GM12878 (cell line): ENCODE results near the gene ARHGEF10L. TPM values are rescaled to one million over a fixed set of nuclear protein-coding genes. Genes with fewer than 3 reads are reported as not detected.

ENCODE experiments used
- ATAC-seq: fragments of 200-7000 bp; cut with Tn5 transposase; 3 replicates; pipeline ENCODE4 v1.9.1; 2020; ENCODE audit warnings: mild to moderate bottlenecking, moderate library complexity
- BruUV-seq: library from RNA; stranded (reverse); fragments of 400-500 nt; replicated peaks from 2 replicates; lab custom pipeline; 2021; lab: Mats Ljungman, UMichigan
- CTCF ChIA-PET: fragments of 300-600 bp; sonication (Branson Sonifier 250); formaldehyde crosslinking; extraction: SDS; loops from one replicate; lab custom pipeline; 2021; ENCODE audit warnings: inconsistent platforms; lab: Yijun Ruan, JAX
- POLR2A ChIA-PET: fragments of 350-600 bp; formaldehyde crosslinking; extraction: SDS; loops from one replicate; lab custom pipeline; 2021; ENCODE audit warnings: inconsistent platforms; lab: Charles Lee
- RAD21 ChIA-PET: fragments of 300-600 bp; sonication (Branson Sonifier 250); formaldehyde crosslinking; loops from one replicate; lab custom pipeline; 2023; ENCODE audit warnings: antibody characterized with exemption; ENCODE audit not compliant: unreplicated experiment; lab: Charles Lee
- SMC1A ChIA-PET: fragments of 300-600 bp; sonication (Branson Sonifier 250); formaldehyde crosslinking; loops from one replicate; lab custom pipeline; 2023; ENCODE audit not compliant: unreplicated experiment, uncharacterized antibody; lab: Charles Lee
- DNase-seq: peaks from one replicate; pipeline ENCODE4 v3.0.0-alpha.2; 2011; ENCODE audit warnings: low read depth, low spot score
- FAIRE-seq: peaks from 3 replicates; lab custom pipeline; 2011; peaks lifted over from hg19 to GRCh38; lab: Jason Lieb, UNC
- H2AFZ ChIP-seq: 2 replicates; pipeline ENCODE4 v1.6.0; 2011; ENCODE audit warnings: low read depth, low read length, control low read depth; ENCODE audit not compliant: control insufficient read depth
- H3K27ac ChIP-seq: 2 replicates; pipeline ENCODE4 v1.5.1; 2011; ENCODE audit warnings: control low read depth; ENCODE audit not compliant: control insufficient read depth, insufficient read depth
- H3K27me3 ChIP-seq, 2 experiments: replicated peaks in 1 of 2; 2 replicates each; pipeline versions ENCODE4 v1.6.0 to v1.6.1; 2011; ENCODE audit warnings: low read length in 1 of 2; ENCODE audit not compliant: control insufficient read depth in 2 of 2, insufficient read depth in 2 of 2
- H3K36me3 ChIP-seq, 2 experiments: 2 replicates each; pipeline ENCODE4 v1.5.1; 2011; ENCODE audit warnings: low read length in 1 of 2; ENCODE audit not compliant: control insufficient read depth in 2 of 2, insufficient read depth in 2 of 2
- H3K4me1 ChIP-seq: 2 replicates; pipeline ENCODE4 v1.6.1; 2011; ENCODE audit warnings: mild to moderate bottlenecking, low read length, moderate library complexity, mixed read lengths; ENCODE audit not compliant: control insufficient read depth, insufficient read depth
- H3K4me2 ChIP-seq: 2 replicates; pipeline ENCODE4 v1.6.0; 2011; ENCODE audit warnings: control low read depth; ENCODE audit not compliant: control insufficient read depth, insufficient read depth
- H3K4me3 ChIP-seq: fragments of 200-600 bp; sonication (generic); 2 replicates; pipeline ENCODE4 v1.5.1; 2016
- H3K79me2 ChIP-seq: 2 replicates; pipeline ENCODE4 v1.6.0; 2011; ENCODE audit warnings: low read length; ENCODE audit not compliant: control insufficient read depth, insufficient read depth
- H3K9ac ChIP-seq: 2 replicates; pipeline ENCODE4 v1.8.0; 2011; ENCODE audit warnings: low read length, control low read depth, mixed read lengths; ENCODE audit not compliant: control insufficient read depth, insufficient read depth
- H3K9me3 ChIP-seq: replicated peaks from 3 replicates; pipeline ENCODE4 v1.5.1; 2011; ENCODE audit warnings: mild to moderate bottlenecking, low read length; ENCODE audit not compliant: control insufficient read depth, insufficient read depth
- H4K20me1 ChIP-seq: 2 replicates; pipeline ENCODE4 v1.6.0; 2011; ENCODE audit not compliant: control insufficient read depth, insufficient read depth
- BHLHE40 ChIP-seq, 2 experiments: fragments of 450-650 bp in 1 of 2; IDR thresholded peaks; 2 replicates each; pipeline ENCODE4 v1.6.1; 2011 to 2017; ENCODE audit warnings: low read depth in 2 of 2, borderline replicate concordance in 1 of 2, improper control_type of control experiment in 1 of 2, low read length in 1 of 2, mild to moderate bottlenecking in 1 of 2
- CHD2 ChIP-seq: IDR thresholded peaks from 2 replicates; pipeline ENCODE4 v1.6.1; 2011; ENCODE audit warnings: low read depth, low read length, improper control_type of control experiment, borderline replicate concordance
- HCFC1 ChIP-seq: fragments of 150-350 bp; IDR thresholded peaks from 2 replicates; pipeline ENCODE4 v1.6.1; 2014; ENCODE audit warnings: low read length
- KAT2A ChIP-seq: conservative IDR thresholded peaks from 2 replicates; pipeline ENCODE4 v1.6.1; 2011; ENCODE audit warnings: low read depth, low read length; ENCODE audit not compliant: control insufficient read depth
- KDM1A ChIP-seq: fragments of 200-600 bp; sonication (generic); IDR thresholded peaks from 2 replicates; pipeline ENCODE4 v1.6.1; 2016; ENCODE audit warnings: borderline replicate concordance
- MTA2 ChIP-seq: fragments of 450-650 bp; IDR thresholded peaks from 2 replicates; pipeline ENCODE4 v1.6.1; 2016; ENCODE audit warnings: low read depth, mild to moderate bottlenecking, moderate library complexity
- PAX8 ChIP-seq: fragments of 450-650 bp; IDR thresholded peaks from 2 replicates; pipeline ENCODE4 v1.6.1; 2017; ENCODE audit warnings: mild to moderate bottlenecking, moderate library complexity
- RAD51 ChIP-seq: fragments of 450-650 bp; IDR thresholded peaks from 2 replicates; pipeline ENCODE4 v1.6.1; 2016; ENCODE audit warnings: moderate library complexity, mild to moderate bottlenecking, inconsistent platforms
- SMAD1 ChIP-seq: fragments of 450-650 bp; IDR thresholded peaks from 2 replicates; pipeline ENCODE4 v1.6.1; 2018; ENCODE audit warnings: mild to moderate bottlenecking, low read depth; ENCODE audit not compliant: partially characterized antibody
- SUZ12 ChIP-seq: fragments of 200-600 bp; sonication (generic); IDR thresholded peaks from one replicate; pipeline ENCODE4 v1.6.1; 2018; ENCODE audit warnings: antibody characterized with exemption, mild to moderate bottlenecking; ENCODE audit not compliant: unreplicated experiment
- TBL1XR1 ChIP-seq: IDR thresholded peaks from 2 replicates; pipeline ENCODE4 v1.6.1; 2012; ENCODE audit warnings: low read depth, low read length, improper control_type of control experiment
- TCF7 ChIP-seq: IDR thresholded peaks from 2 replicates; pipeline ENCODE4 v1.6.1; 2014; ENCODE audit warnings: antibody characterized with exemption, borderline replicate concordance
- WGBS: methylation state at CpG from one replicate; pipeline ENCODE4 v1.1.6; 2016; ENCODE audit warnings: low lambda C conversion rate; ENCODE audit not compliant: insufficient replicate concordance, insufficient coverage; ENCODE audit errors: missing lambda C conversion rate; 5-methylcytosine and 5-hydroxymethylcytosine counted together
- in situ Hi-C: fragments of 300-500 bp; cut with MboI; formaldehyde crosslinking; loops from 9 replicates; pipeline ENCODE4 v1.14.3; 2018; ENCODE audit warnings: mixed read lengths
- intact Hi-C: fragments of 100-400 bp; cut with micrococcal nuclease; formaldehyde crosslinking; loops from one replicate; pipeline ENCODE4 v1.14.2; 2022; ENCODE audit not compliant: unreplicated experiment
- polyA plus RNA-seq, 11 experiments: library from polyadenylated mRNA; depleted of rRNA in 4 of 11; unstranded in 6 of 11; stranded (reverse) in 5 of 11; fragments of >200 nt; fragmentation: Nextera tagmentation in 4 of 11; fragmentation: Illumina TruSeq in 1 of 11; extraction: Ambion mirVana in 4 of 11; extraction: Trizol in 1 of 11; gene quantifications; 1 replicate in 1 of 11; 2 replicates in 10 of 11; pipeline versions ENCODE4 v1.2.1 to v1.2.3, GENCODE V29; 2011 to 2016; ENCODE audit warnings: inconsistent platforms in 2 of 11, missing spikeins in 2 of 11, low read depth in 1 of 11
- total RNA-seq, 4 experiments: library from RNA; depleted of rRNA in 3 of 4; stranded (reverse); fragments of >200 nt in 3 of 4; fragmentation: Illumina TruSeq in 1 of 4; extraction: Trizol in 1 of 4; gene quantifications; 2 replicates each; pipeline versions ENCODE4 v1.2.1 to v1.2.3, GENCODE V29; 2013 to 2021
- TF ChIP-seq, protein P1 (sequence below): fragments of 450-650 bp; conservative IDR thresholded peaks from 2 replicates; pipeline ENCODE4 v1.6.1; 2017; ENCODE audit warnings: mild to moderate bottlenecking, moderate library complexity
- TF ChIP-seq, protein P2 (sequence below): fragments of 450-650 bp; IDR thresholded peaks from 2 replicates; pipeline ENCODE4 v1.6.1; 2017; ENCODE audit warnings: mild to moderate bottlenecking
- TF ChIP-seq, protein P3 (sequence below): IDR thresholded peaks from 2 replicates; pipeline ENCODE4 v1.6.1; 2011; ENCODE audit warnings: low read depth, mild to moderate bottlenecking, low read length, moderate library complexity, borderline replicate concordance; ENCODE audit errors: extremely low read depth
- TF ChIP-seq, protein P4 (sequence below): fragments of 450-650 bp; IDR thresholded peaks from 2 replicates; pipeline ENCODE4 v1.6.1; 2018; ENCODE audit warnings: mild to moderate bottlenecking, low read depth, moderate library complexity; ENCODE audit not compliant: partially characterized antibody

Gene ARHGEF10L
- total and polyA plus RNA-seq, 10 of the 15 experiments (the other 5 are each of a cell fraction or from before 2014, with no cell fraction given), result 0.05 to 0.94 (median 0.28) TPM; not detected in 2

DNA sequence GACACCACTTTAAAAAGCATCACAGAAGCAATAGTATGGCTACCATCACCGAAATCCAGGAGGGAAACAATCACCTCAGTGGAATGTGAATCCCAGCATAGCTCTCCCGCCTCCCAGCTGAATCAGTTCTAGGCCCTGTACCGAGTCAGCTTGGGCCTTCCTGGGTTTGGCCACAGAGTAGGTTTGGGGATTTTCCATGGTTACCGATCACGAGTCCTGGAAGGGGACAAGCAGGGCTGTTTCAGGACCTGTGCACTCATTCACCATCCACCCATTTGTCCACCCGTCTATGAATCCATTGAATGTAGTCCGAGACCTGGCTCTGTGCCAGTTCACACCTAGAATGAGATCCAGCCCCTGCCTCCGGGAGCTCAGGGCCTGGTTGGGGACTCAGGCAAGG lies 94.2 kb downstream of the ARHGEF10L start:
- Histone ChIP-seq H3K36me3 (no peaks in the 10 kb centered on the region), H2AFZ (no peak overlapping the region), H3K4me1 (peaks cover 3% of the 10 kb centered on the region; the same call in 1 of the 2 replicates), H4K20me1 (no peaks in the 10 kb centered on the region), H3K79me2 (no peaks in the 10 kb centered on the region), H3K9me3 (no peaks in the 10 kb centered on the region), H3K4me3 (no peak overlapping the region), H3K4me2 (no peak overlapping the region), H3K27ac (no peak overlapping the region), H3K27me3 (no peaks in the 10 kb centered on the region; a peak in 1 of 4 replicates), H3K9ac (no peak overlapping the region)
- no peak for FAIRE-seq
- no peak for ATAC-seq
- ChIA-PET POLR2A (no interaction called here), RAD21 (no interaction called here), CTCF (interaction anchor here (0.5 kb wide), 1 partner anchor 364 kb away, joined by 3 read pairs; no protein-coding TSS in a partner anchor), SMC1A (no interaction called here)
- no peak for DNase-seq
- no TSS peak for BruUV-seq
- WGBS, result 16% methylated on average over 8 of the region's 8 CpGs
- in situ Hi-C loops (no loop called here), intact Hi-C loops (no loop called here)
- TF ChIP-seq, protein P1, sequence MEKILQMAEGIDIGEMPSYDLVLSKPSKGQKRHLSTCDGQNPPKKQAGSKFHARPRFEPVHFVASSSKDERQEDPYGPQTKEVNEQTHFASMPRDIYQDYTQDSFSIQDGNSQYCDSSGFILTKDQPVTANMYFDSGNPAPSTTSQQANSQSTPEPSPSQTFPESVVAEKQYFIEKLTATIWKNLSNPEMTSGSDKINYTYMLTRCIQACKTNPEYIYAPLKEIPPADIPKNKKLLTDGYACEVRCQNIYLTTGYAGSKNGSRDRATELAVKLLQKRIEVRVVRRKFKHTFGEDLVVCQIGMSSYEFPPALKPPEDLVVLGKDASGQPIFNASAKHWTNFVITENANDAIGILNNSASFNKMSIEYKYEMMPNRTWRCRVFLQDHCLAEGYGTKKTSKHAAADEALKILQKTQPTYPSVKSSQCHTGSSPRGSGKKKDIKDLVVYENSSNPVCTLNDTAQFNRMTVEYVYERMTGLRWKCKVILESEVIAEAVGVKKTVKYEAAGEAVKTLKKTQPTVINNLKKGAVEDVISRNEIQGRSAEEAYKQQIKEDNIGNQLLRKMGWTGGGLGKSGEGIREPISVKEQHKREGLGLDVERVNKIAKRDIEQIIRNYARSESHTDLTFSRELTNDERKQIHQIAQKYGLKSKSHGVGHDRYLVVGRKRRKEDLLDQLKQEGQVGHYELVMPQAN, result no peak
- TF ChIP-seq TCF7 (no peak), PAX8 (no peak), BHLHE40 (IDR thresholded peaks at IDR 0.05; ENCODE audit: borderline replicate concordance in 1 of 2, low read depth in 2 of 2, low read length in 1 of 2) (no peak), HCFC1 (no peak), KDM1A (no peak), KAT2A (no peak), CHD2 (no peak), SMAD1 (no peak), SUZ12 (no peak), RAD51 (no peak), MTA2 (no peak), TBL1XR1 (no peak)
- TF ChIP-seq, protein P2, sequence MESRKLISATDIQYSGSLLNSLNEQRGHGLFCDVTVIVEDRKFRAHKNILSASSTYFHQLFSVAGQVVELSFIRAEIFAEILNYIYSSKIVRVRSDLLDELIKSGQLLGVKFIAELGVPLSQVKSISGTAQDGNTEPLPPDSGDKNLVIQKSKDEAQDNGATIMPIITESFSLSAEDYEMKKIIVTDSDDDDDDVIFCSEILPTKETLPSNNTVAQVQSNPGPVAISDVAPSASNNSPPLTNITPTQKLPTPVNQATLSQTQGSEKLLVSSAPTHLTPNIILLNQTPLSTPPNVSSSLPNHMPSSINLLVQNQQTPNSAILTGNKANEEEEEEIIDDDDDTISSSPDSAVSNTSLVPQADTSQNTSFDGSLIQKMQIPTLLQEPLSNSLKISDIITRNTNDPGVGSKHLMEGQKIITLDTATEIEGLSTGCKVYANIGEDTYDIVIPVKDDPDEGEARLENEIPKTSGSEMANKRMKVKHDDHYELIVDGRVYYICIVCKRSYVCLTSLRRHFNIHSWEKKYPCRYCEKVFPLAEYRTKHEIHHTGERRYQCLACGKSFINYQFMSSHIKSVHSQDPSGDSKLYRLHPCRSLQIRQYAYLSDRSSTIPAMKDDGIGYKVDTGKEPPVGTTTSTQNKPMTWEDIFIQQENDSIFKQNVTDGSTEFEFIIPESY, result no peak
- TF ChIP-seq, protein P3, sequence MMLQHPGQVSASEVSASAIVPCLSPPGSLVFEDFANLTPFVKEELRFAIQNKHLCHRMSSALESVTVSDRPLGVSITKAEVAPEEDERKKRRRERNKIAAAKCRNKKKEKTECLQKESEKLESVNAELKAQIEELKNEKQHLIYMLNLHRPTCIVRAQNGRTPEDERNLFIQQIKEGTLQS, result no peak
- TF ChIP-seq, protein P4, sequence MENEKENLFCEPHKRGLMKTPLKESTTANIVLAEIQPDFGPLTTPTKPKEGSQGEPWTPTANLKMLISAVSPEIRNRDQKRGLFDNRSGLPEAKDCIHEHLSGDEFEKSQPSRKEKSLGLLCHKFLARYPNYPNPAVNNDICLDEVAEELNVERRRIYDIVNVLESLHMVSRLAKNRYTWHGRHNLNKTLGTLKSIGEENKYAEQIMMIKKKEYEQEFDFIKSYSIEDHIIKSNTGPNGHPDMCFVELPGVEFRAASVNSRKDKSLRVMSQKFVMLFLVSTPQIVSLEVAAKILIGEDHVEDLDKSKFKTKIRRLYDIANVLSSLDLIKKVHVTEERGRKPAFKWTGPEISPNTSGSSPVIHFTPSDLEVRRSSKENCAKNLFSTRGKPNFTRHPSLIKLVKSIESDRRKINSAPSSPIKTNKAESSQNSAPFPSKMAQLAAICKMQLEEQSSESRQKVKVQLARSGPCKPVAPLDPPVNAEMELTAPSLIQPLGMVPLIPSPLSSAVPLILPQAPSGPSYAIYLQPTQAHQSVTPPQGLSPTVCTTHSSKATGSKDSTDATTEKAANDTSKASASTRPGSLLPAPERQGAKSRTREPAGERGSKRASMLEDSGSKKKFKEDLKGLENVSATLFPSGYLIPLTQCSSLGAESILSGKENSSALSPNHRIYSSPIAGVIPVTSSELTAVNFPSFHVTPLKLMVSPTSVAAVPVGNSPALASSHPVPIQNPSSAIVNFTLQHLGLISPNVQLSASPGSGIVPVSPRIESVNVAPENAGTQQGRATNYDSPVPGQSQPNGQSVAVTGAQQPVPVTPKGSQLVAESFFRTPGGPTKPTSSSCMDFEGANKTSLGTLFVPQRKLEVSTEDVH, result no peak
